ENCODE results near the gene MRPS24. TPM values are rescaled to one million over a fixed set of nuclear protein-coding genes. Genes with fewer than 3 reads are reported as not detected.

MRPS24 gene
- total RNA-seq = 160 and 172 TPM in 2 replicates
- polyA plus RNA-seq = 183 and 198 TPM in 2 replicates

- peak within 1 kb of the TSS; percentile 89 for H3K4me3 ChIP-seq
- TF ChIP-seq CTCF (IDR thresholded peaks at IDR 0.05; ENCODE audit: low read depth, low read length) = no peak
Observed at GRCh38 chr7:43869006-43869866, at the start of gene MRPS24. Gene MRPS24, minus strand, starts transcription at chr7:43869517. Its CDS starts 22 bp downstream, at chr7:43869495.

DNA sequence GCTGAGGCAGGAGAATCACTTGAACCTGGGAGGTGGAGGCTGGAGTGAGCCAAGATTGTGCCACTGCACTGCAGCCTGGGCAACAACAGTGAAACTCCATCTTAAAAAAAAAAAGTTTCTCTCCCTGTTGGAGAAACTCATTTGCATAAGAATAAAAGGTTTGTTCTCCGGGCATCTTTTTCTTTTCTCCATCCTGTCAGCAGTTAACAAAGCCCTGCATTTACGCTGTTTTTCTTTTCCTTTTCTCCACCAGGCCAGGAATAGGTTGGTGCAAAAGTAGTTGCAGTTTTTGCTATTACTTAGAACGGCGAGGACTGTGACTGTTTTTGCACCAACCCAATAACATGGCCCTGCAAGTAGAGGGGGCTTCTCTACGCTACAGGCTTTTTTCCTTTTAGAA is 46.6 kb upstream of the MRPS24 start:
- Histone ChIP-seq H3K4me1 (ENCODE audit: low read depth) (no peaks in the 10 kb centered on the region), H3K27ac (no peak overlapping the region), H3K9me3 (ENCODE audit: low read depth) (no peaks in the 10 kb centered on the region), H3K36me3 (no peaks in the 10 kb centered on the region), H3K27me3 (no peaks in the 10 kb centered on the region), H3K4me3 (no peak overlapping the region)
- TF ChIP-seq CTCF (IDR thresholded peaks at IDR 0.05; ENCODE audit: low read depth, low read length) = no peak
- no peak for DNase-seq (ENCODE audit: low read depth in 1 of 2, low spot score in 1 of 2)

More at GRCh38 chr7:43869006-43869866, at the start of gene MRPS24:
- Histone ChIP-seq H3K4me1 (ENCODE audit: low read depth) (peaks cover 26% of the 10 kb centered on the region), H3K27ac (peak within 1 kb of the TSS; percentile 85), H3K27me3 (no peaks in the 10 kb centered on the region), H3K9me3 (ENCODE audit: low read depth) (no peaks in the 10 kb centered on the region), H3K36me3 (peaks cover 5% of the 10 kb centered on the region)
- peak; percentile 98 for DNase-seq (ENCODE audit: low read depth in 1 of 2, low spot score in 1 of 2)

DNA sequence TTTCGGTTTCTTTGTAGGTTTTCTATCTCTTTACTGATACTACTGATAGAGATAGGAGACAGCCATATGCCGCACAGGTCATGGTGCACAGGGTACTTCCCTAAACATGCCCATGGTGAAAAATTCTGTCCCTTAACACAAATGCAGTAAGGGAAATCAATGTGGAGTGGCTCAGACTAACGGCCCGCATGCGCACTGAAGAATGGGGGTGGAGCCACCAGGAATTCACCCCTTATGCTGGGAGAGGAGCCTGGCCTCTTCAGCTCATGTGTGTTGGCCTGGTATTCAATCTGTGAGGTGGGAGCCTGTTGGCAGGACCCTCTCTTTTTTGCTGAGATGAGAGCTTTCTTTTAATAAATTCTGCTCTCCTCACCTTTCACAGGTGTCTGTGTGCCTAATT is 45.5 kb upstream of the MRPS24 start:
- H3K4me3 ChIP-seq = no peak overlapping the region
- no peak for DNase-seq (ENCODE audit: low read depth in 1 of 2, low spot score in 1 of 2)
- H3K27me3 ChIP-seq = no peaks in the 10 kb centered on the region
- H3K9me3 ChIP-seq (ENCODE audit: low read depth) = no peaks in the 10 kb centered on the region
- no peaks in the 10 kb centered on the region for H3K4me1 ChIP-seq (ENCODE audit: low read depth)
- no peak for TF ChIP-seq CTCF (IDR thresholded peaks at IDR 0.05; ENCODE audit: low read depth, low read length)
- no peak overlapping the region for H3K27ac ChIP-seq
- H3K36me3 ChIP-seq = no peaks in the 10 kb centered on the region

DNA sequence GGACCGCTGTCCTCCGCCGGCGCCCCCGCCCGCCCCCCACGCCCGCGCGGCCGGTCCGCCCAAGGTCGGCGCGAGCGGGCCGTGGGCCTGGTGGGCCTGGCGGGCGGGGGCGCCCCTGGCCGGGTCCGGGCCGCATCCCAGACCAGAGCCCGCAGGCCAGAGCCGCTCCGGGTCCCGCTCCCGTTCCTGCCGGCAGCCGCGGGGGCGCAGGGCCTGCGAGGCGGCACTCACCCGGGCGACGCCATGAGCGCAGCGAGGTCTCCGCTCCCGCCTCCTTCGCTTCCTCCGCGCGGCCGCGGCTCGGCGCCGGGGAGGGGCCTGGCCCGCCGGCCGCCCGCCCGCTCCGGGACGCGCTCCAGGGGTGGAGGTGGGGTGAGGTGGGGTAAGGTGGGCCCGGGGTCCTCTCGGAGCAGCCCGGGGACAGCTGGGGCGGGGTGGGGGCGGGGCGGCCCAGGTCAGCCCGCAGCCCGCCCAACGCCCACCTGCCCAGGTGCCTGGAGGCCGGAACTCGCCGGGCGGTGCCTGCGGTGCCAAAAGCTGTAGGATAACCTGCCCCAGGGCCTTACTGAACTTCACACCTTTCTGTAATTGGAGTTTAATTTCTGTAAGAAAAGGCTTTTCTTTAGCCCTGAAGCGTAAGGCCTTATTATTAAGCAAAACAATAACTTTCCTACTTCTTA is 37.2 kb upstream of the MRPS24 start, which contains the start of gene URGCP:
Gene URGCP, minus strand, starts transcription at position 266 of the 680 bp plus-strand sequence. Its CDS starts 21 bp downstream, at position 245.
- no peak for TF ChIP-seq CTCF (IDR thresholded peaks at IDR 0.05; ENCODE audit: low read depth, low read length)
- Histone ChIP-seq H3K36me3 (no peaks in the 10 kb centered on the region), H3K27ac (peak within 1 kb of the TSS; percentile 79), H3K27me3 (no peaks in the 10 kb centered on the region), H3K9me3 (ENCODE audit: low read depth) (no peaks in the 10 kb centered on the region), H3K4me1 (ENCODE audit: low read depth) (peaks cover 7% of the 10 kb centered on the region), H3K4me3 (peak within 1 kb of the TSS; percentile 54)
- peak; percentile 51 to 63 for DNase-seq (ENCODE audit: low read depth in 1 of 2, low spot score in 1 of 2)

GRCh38 chr7:43905956-43906330 is 36.6 kb upstream of the MRPS24 start:
- Histone ChIP-seq H3K27ac (peak overlapping the region; percentile 79), H3K4me3 (peak overlapping the region; percentile 54), H3K4me1 (ENCODE audit: low read depth) (peaks cover 7% of the 10 kb centered on the region), H3K9me3 (ENCODE audit: low read depth) (no peaks in the 10 kb centered on the region), H3K27me3 (no peaks in the 10 kb centered on the region), H3K36me3 (no peaks in the 10 kb centered on the region)
- TF ChIP-seq CTCF (IDR thresholded peaks at IDR 0.05; ENCODE audit: low read depth, low read length) = no peak
- DNase-seq (ENCODE audit: low read depth in 1 of 2, low spot score in 1 of 2) = peak; percentile 47 to 62

Data from cardiac muscle cell (in vitro differentiated cells and primary cell).